IPS-15b (cell line): ENCODE data around the gene HAUS8.

Source experiments
- H3K27me3 ChIP-seq: one replicate; pipeline ENCODE4 v1.6.1; 2013; ENCODE audit warnings: low read length; ENCODE audit not compliant: control insufficient read depth, insufficient read depth
- H3K36me3 ChIP-seq: one replicate; pipeline ENCODE4 v1.6.1; 2013; ENCODE audit warnings: low read length; ENCODE audit not compliant: control insufficient read depth, insufficient read depth
- H3K4me1 ChIP-seq: one replicate; pipeline ENCODE4 v1.6.1; 2013; ENCODE audit warnings: mild to moderate bottlenecking, low read length; ENCODE audit not compliant: control insufficient read depth, insufficient read depth
- H3K4me3 ChIP-seq: one replicate; pipeline ENCODE4 v1.5.1; 2013; ENCODE audit warnings: low read depth, low read length
- H3K9ac ChIP-seq: one replicate; pipeline ENCODE4 v1.6.1; 2013; ENCODE audit warnings: low read depth, mild to moderate bottlenecking, low read length
- H3K9me3 ChIP-seq: one replicate; pipeline ENCODE4 v1.6.1; 2013; ENCODE audit warnings: mild to moderate bottlenecking, low read length; ENCODE audit not compliant: control insufficient read depth, insufficient read depth

HAUS8 gene

DNA sequence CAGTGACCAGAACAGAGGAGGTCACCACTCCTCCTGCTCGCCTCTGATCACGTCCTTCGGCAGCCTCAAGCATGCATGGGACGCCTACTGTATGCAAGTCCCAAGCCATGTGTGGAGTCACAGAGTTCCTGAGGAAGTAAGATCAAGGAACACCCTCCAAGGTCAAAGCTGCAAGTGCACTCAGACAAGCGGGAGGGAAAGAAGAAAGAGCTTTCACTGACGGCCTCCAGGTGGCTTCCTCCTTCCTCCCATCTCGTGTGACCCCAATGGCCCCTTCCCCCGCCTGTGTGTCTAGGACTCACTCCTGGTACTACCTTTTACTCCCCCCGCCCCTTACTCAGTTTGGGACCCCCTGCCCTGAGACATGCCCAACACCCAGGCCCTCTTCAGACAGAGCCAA, 6.1 kb downstream of the HAUS8 start:
- peaks cover 5% of the 10 kb centered on the region for H3K4me1 ChIP-seq
- H3K9me3 ChIP-seq = no peaks in the 10 kb centered on the region
- H3K9ac ChIP-seq = no peak overlapping the region
- no peak overlapping the region for H3K4me3 ChIP-seq
- H3K27me3 ChIP-seq = no peaks in the 10 kb centered on the region
- peaks cover 20% of the 10 kb centered on the region for H3K36me3 ChIP-seq

DNA sequence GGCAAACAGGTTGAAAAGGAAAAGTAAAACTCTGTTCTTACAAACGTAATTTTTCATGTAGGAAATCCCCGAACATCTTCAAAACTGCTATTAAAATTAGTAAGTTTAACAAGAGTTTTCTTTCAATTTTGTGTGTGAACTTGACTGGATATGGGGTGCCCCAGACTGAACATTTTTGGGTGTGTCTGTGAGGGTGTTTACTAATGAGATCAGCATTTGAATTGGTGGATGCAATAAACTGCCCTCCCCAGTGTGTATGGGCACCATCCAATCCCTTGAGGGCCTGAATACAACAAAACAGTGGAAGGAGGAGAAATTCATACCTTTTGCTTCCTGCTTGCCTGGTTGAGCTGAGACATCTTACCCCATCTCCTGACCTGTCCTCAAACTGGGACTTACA, 11.8 kb downstream of the HAUS8 start:
- H3K36me3 ChIP-seq = peaks cover 8% of the 10 kb centered on the region

DNA sequence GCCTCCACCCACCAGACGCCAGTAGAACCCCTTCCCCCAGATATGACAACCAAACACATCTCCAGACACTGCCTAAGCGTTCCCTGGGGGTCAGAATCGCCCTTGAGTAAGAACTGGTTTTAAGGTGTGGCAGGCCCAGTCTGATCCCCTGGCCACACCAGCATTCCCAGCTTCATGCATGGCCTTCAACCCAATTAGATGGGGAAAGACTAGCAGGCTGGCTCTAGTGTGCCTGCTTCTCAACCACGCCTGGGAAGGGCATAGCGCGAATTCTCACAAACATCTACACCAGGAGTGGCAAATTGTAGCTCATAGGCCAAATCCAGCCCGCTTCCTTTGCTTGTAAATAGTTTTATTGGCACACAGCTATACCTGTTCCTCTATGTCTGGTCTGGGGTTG, 13.6 kb downstream of the HAUS8 start:
- Histone ChIP-seq H3K9ac (no peak overlapping the region), H3K9me3 (no peaks in the 10 kb centered on the region), H3K36me3 (peaks cover 15% of the 10 kb centered on the region)

More for the DNA sequence above, 11.8 kb downstream of the HAUS8 start:
- Histone ChIP-seq H3K4me1 (no peaks in the 10 kb centered on the region), H3K27me3 (no peaks in the 10 kb centered on the region), H3K4me3 (no peak overlapping the region), H3K9ac (no peak overlapping the region), H3K9me3 (no peaks in the 10 kb centered on the region)

DNA sequence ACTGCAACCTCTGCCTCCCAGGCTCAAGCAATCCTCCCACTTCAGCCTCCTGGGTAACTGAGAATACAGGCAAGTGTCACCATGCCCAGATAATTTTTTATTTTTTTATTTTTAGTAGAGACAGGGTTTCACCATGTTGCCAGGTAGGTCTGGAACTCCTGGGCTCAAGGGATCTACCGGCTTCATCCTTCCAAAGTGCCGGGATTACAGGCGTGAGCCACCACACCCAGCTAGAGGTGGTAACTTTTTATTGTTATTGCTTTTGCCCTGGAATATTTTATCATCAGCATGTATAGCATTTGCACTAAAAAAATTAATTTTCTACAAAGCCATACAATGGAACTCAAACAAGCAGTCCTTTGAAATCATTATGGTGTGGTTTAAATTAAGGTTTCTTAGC, 14.0 kb downstream of the HAUS8 start:
- H3K4me3 ChIP-seq = no peak overlapping the region
- H3K4me1 ChIP-seq = no peaks in the 10 kb centered on the region
- H3K9me3 ChIP-seq = no peaks in the 10 kb centered on the region
- H3K36me3 ChIP-seq = peaks cover 15% of the 10 kb centered on the region
- H3K9ac ChIP-seq = no peak overlapping the region
- H3K27me3 ChIP-seq = no peaks in the 10 kb centered on the region

More for the DNA sequence above, 13.6 kb downstream of the HAUS8 start:
- no peaks in the 10 kb centered on the region for H3K4me1 ChIP-seq
- no peak overlapping the region for H3K4me3 ChIP-seq
- no peaks in the 10 kb centered on the region for H3K27me3 ChIP-seq

DNA sequence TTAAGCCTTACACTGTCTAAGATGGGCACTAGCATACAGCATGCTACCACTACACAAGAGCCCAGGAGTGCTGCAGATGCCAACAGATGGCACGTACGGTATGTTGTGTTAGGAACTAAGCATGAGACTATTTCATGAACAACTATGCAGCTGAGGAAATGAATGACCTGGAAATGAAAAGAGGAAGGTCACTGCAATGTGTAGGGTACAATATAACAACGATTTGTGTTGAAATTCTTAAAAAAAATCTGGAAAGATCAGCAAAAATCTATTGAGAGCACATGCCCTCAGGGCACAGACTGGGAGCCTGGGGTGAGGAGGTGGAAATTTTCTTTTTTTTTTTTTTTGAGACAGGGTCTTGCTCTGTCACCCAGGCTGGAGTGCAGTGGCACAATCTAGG, 14.4 kb downstream of the HAUS8 start:
- no peak overlapping the region for H3K4me3 ChIP-seq
- no peaks in the 10 kb centered on the region for H3K4me1 ChIP-seq
- H3K27me3 ChIP-seq = no peaks in the 10 kb centered on the region
- no peak overlapping the region for H3K9ac ChIP-seq
- H3K36me3 ChIP-seq = peaks cover 16% of the 10 kb centered on the region
- no peaks in the 10 kb centered on the region for H3K9me3 ChIP-seq

DNA sequence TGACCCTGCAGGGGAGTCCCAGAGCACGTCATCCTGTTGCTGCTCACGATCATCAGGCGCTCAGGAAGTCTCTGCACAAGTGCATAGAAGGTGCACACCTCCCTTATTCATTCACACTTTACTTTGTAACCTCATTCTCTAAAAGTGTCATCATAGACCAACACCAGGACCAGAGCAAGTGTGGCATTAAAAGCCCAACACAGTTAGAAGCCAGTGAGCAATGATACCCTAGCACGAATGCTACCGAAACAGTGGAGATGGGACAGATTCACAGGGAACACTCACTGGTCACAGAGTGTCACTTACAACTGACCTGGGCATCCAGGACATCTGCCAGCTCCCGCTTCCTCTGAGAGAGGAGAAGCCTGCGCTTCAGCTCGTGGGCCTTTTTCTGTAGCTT, 17.0 kb downstream of the HAUS8 start:
- H3K9me3 ChIP-seq = no peaks in the 10 kb centered on the region
- H3K4me1 ChIP-seq = no peaks in the 10 kb centered on the region
- H3K27me3 ChIP-seq = no peaks in the 10 kb centered on the region
- no peak overlapping the region for H3K4me3 ChIP-seq
- H3K36me3 ChIP-seq = peaks cover 24% of the 10 kb centered on the region
- no peak overlapping the region for H3K9ac ChIP-seq

DNA sequence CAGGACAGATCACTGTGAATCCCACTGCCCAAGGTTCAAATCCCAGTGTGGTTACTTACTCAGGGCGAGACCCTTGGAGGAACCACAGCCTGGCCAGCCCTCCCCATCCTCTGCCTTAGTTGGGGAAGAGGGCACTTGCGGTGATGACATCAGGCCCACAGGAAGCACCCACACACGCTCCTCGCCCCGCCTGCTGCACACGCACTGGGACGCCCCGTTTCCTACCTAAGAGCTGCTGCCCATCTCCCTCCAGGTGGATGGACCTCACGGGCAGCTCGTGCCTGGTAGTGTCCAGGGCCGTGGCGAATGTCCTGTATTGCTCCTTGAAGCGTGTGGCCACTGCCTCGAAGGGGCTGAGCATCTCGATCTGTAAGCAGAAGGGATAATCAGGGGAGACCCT, 19.6 kb downstream of the HAUS8 start:
- H3K9ac ChIP-seq = no peak overlapping the region
- no peaks in the 10 kb centered on the region for H3K9me3 ChIP-seq
- H3K4me3 ChIP-seq = no peak overlapping the region
- H3K4me1 ChIP-seq = no peaks in the 10 kb centered on the region
- H3K36me3 ChIP-seq = peaks cover 32% of the 10 kb centered on the region
- no peaks in the 10 kb centered on the region for H3K27me3 ChIP-seq

DNA sequence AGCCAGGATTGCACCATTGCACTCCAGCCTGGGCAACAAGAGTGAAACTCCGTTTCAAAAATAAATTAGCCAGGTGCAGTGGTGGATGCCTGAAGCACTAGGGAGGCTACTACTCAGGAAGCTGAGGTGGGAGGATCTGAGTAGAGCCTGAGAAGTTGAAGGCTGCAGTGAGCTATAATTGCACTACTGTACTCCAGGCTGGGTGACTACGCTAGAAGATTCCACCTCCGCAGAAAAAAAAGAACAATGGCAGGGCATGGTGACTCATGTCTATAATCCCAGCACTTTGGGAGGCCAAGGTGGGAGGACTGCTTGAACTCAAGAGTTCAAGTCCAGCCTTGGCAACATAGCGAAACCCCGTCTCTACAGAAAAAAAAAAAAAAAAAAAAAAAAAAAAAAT, 20.5 kb downstream of the HAUS8 start:
- Histone ChIP-seq H3K4me3 (no peak overlapping the region), H3K36me3 (peaks cover 34% of the 10 kb centered on the region), H3K27me3 (no peaks in the 10 kb centered on the region), H3K9me3 (no peaks in the 10 kb centered on the region), H3K4me1 (no peaks in the 10 kb centered on the region), H3K9ac (no peak overlapping the region)

DNA sequence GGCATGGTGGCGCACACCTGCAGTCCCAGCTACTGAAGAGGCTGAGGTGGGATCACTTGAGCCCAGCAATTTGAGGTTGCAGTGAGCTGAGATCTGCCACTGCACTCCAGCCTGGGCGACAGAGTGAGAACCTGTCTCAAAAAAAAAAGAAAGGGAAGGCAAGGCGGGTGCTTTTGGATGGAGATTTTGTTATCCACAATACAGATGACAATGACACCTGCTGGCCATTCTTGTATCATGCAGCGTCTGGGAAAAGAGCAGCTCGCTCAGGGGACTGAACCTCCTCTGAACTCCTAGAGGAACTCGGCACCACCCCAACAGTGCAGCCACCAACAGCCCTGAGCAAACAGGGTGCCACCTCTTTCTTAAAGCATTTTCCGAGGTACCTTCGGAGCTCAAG, 22.8 kb downstream of the HAUS8 start:
- Histone ChIP-seq H3K27me3 (no peaks in the 10 kb centered on the region), H3K36me3 (peaks cover 27% of the 10 kb centered on the region), H3K9me3 (no peaks in the 10 kb centered on the region), H3K4me1 (no peaks in the 10 kb centered on the region), H3K4me3 (no peak overlapping the region), H3K9ac (no peak overlapping the region)

DNA sequence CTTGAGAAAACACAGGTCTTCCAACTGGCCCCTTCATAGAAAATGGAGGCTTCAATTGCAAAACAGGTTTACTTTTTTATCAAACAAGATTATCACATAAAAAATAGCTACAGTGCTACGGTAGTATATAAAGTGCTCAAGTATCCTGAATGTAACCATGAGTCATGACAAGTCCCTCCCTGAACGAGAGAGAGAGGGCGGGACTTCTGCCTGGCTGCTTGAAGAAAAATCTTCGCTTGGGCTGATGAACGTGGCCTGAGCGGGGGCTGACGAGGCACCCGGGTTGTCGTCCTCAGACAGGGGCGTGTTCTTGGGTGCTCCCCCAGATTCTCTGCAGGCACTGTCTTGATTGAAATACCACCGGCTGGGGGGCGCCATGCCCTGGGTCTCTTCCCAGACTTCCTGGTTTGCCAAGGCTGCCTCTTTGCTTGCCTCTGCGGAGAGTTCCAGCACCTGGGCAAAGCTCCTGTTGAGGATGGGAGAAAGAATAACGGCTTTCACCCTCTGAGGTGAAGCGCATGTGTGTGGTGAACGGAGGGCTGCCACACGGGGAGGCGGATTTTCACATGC, 25.5 kb downstream of the HAUS8 start:
- Histone ChIP-seq H3K36me3 (peaks cover 22% of the 10 kb centered on the region), H3K9me3 (no peaks in the 10 kb centered on the region), H3K27me3 (no peaks in the 10 kb centered on the region), H3K9ac (no peak overlapping the region), H3K4me3 (no peak overlapping the region), H3K4me1 (no peaks in the 10 kb centered on the region)

DNA sequence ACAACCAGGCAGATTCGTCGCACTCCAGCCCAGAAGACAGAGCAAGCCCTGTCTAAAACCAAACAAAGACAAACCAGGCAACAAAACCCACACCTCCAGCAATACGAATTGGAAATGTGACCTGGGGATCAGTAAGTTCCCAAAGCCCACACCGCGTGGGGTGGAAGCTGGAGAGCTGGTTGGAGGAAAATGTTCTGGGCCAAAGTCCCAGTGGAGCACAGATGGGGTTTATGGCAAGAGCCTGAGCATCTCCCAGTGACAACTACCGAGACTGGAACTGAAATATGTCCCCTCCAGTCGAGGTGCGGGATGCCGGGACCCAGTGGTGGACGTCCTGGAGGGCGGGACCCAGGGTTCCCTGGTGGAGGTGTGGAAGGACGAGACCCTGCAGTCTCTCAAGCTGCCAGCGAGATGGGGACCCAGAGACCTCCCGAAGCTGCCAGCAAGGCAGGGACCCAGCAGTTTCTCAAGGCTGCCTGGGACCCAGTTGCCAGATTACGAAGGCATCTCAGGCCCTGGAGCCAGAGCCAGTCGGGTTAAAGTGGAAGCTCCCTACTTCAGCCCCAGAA, 26.3 kb downstream of the HAUS8 start:
- no peaks in the 10 kb centered on the region for H3K27me3 ChIP-seq
- H3K9me3 ChIP-seq = no peaks in the 10 kb centered on the region
- H3K4me1 ChIP-seq = no peaks in the 10 kb centered on the region
- H3K4me3 ChIP-seq = no peak overlapping the region
- no peak overlapping the region for H3K9ac ChIP-seq
- peaks cover 20% of the 10 kb centered on the region for H3K36me3 ChIP-seq

DNA sequence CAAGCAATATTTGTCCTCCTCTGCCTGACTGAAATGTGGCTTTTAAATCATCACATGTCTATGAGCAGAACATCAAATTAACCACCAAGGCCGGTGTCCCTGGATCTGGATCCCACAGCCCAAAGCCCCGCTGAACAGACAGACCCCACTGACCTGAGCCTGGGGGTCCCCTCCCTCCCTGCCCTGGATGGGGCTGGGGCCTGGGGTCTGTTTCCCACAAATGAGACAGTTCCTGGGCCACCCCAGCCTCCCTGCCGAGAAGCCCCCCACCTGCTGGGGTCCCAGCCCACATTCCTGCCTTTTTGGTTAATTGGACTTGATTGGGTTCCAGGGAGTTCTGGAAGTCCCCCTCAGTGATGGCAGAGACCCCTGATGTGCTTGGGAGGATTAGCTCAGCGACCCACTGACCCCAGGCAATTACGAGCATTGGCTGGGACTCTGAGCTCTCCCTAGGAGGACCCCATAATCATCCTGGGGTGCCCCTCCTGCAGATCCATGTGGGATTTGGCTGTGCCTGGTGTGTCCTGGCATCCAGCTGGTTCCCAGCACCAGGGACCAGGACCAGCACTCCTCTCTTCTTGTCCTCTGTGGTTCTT, 29.2 kb downstream of the HAUS8 start:
- Histone ChIP-seq H3K4me1 (no peaks in the 10 kb centered on the region), H3K36me3 (peaks cover 7% of the 10 kb centered on the region), H3K4me3 (no peak overlapping the region), H3K9me3 (no peaks in the 10 kb centered on the region), H3K27me3 (no peaks in the 10 kb centered on the region), H3K9ac (no peak overlapping the region)
